ENCODE data around the gene RRBP1. TPM values are rescaled to one million over a fixed set of nuclear protein-coding genes. Genes with fewer than 3 reads are reported as not detected.
A peak's percentile ranks its signal among the peaks of the same experiment; 100 is the strongest.

RRBP1 gene
- total and polyA plus RNA-seq, 4 donors = 75.4 to 202 (median 130) TPM

GRCh38 chr20:17662333-17663039 lies 19.6 kb downstream of the RRBP1 start (continued):
- no peak for TF ChIP-seq REST (IDR thresholded peaks at IDR 0.05)

GRCh38 chr20:17661121-17661744 lies 20.8 kb downstream of the RRBP1 start:
- Histone ChIP-seq H3K4me3 (ENCODE audit: low read depth in 1 of 3, low read length in 3 of 3) (no peak overlapping the region), H3K9ac (ENCODE audit: low read depth in 1 of 2, low read length in 2 of 2) (no peak overlapping the region), H3K27ac (ENCODE audit: low read depth in 1 of 2, low read length in 2 of 2) (peak overlapping the region; percentile 48 to 70), H3K36me3 (ENCODE audit: control insufficient read depth in 4 of 4, insufficient read depth in 3 of 4, low read depth in 1 of 4, low read length in 3 of 4) (peaks cover 1 to 32% (median 24%) of the 10 kb centered on the region in 4 donors), H3K4me1 (ENCODE audit: control insufficient read depth in 4 of 4, insufficient read depth in 4 of 4, low read length in 3 of 4) (peaks cover 14 to 48% (median 45%) of the 10 kb centered on the region in 4 donors), H3K27me3 (ENCODE audit: control insufficient read depth in 4 of 4, insufficient read depth in 4 of 4, low read length in 3 of 4) (no peaks in the 10 kb centered on the region), H3K9me3 (ENCODE audit: control insufficient read depth in 4 of 4, low read length in 3 of 4) (peaks cover 0 to 2% (median 0%) of the 10 kb centered on the region in 4 donors)
- TF ChIP-seq RAD21 (IDR thresholded peaks at IDR 0.05) = peak in 1 of 2 donors; percentile 37
- TF ChIP-seq TAF1 (conservative IDR thresholded peaks at IDR 0.05) = no peak
- TF ChIP-seq YY1 (IDR thresholded peaks at IDR 0.05) = no peak
- no peak for TF ChIP-seq CTCF (IDR thresholded peaks at IDR 0.05; ENCODE audit: low read depth, low read length, missing input control)
- TF ChIP-seq HNF4A (conservative IDR thresholded peaks at IDR 0.05) = peak; percentile 84 to 95
- peak; percentile 76 to 89 for TF ChIP-seq RXRA (IDR thresholded peaks at IDR 0.05)
- no peak for TF ChIP-seq REST (IDR thresholded peaks at IDR 0.05)
- peak; percentile 83 for TF ChIP-seq HNF4G (IDR thresholded peaks at IDR 0.05)
- no peak for TF ChIP-seq FOXA2 (IDR thresholded peaks at IDR 0.05)
- TF ChIP-seq SP1 (IDR thresholded peaks at IDR 0.05) = peak; percentile 68
- TF ChIP-seq NR2F2 (IDR thresholded peaks at IDR 0.05) = peak; percentile 12
- 28% methylated on average over 5 of the region's 5 CpGs for WGBS
- no peak for DNase-seq (ENCODE audit: low spot score)
